Neural progenitor cell (in vitro differentiated cells): ENCODE data around the gene ATP10A. TPM values are rescaled to one million over a fixed set of nuclear protein-coding genes. Genes with fewer than 3 reads are reported as not detected.

Source experiments
- DNase-seq: peaks from one replicate; pipeline ENCODE4 v3.0.0-alpha.2; 2016; ENCODE audit warnings: low spot score
- H2AFZ ChIP-seq: fragments of 200-600 bp; sonication (generic); replicated peaks from 2 replicates; pipeline ENCODE4 v1.6.1; 2016; ENCODE audit warnings: antibody characterized with exemption
- H3F3A ChIP-seq: fragments of 200-600 bp; sonication (generic); 2 replicates; pipeline ENCODE4 v1.6.1; 2016; ENCODE audit warnings: antibody characterized with exemption, low read depth
- H3K27ac ChIP-seq: fragments of 200-600 bp; sonication (generic); 2 replicates; pipeline ENCODE4 v1.5.1; 2016; ENCODE audit warnings: mild to moderate bottlenecking
- H3K27me3 ChIP-seq: fragments of 200-600 bp; sonication (generic); 2 replicates; pipeline ENCODE4 v1.6.1; 2016; ENCODE audit warnings: mild to moderate bottlenecking, moderate library complexity
- H3K36me3 ChIP-seq: fragments of 200-600 bp; sonication (generic); 2 replicates; pipeline ENCODE4 v1.5.1; 2016
- H3K4me1 ChIP-seq: fragments of 200-600 bp; sonication (generic); 2 replicates; pipeline ENCODE4 v1.6.1; 2016; ENCODE audit warnings: mixed run types
- H3K4me2 ChIP-seq: fragments of 200-600 bp; sonication (generic); 2 replicates; pipeline ENCODE4 v1.6.1; 2016
- H3K4me3 ChIP-seq: fragments of 200-600 bp; sonication (generic); 2 replicates; pipeline ENCODE4 v1.5.1; 2016
- H3K79me2 ChIP-seq: fragments of 200-600 bp; sonication (generic); 2 replicates; pipeline ENCODE4 v1.6.1; 2016; ENCODE audit warnings: low read depth
- H3K9ac ChIP-seq: fragments of 200-600 bp; sonication (generic); 2 replicates; pipeline ENCODE4 v1.6.1; 2016
- H3K9me3 ChIP-seq: fragments of 200-600 bp; sonication (generic); 2 replicates; pipeline ENCODE4 v1.5.1; 2016; ENCODE audit warnings: low read depth
- H4K20me1 ChIP-seq: fragments of 200-600 bp; sonication (generic); 2 replicates; pipeline ENCODE4 v1.6.1; 2016; ENCODE audit warnings: low read depth
- H3K27ac Mint-ChIP-seq: 3 replicates; pipeline ENCODE4 v1.8.0; 2021; ENCODE audit warnings: mixed read lengths
- H3K27me3 Mint-ChIP-seq: 2 replicates; pipeline ENCODE4 v1.8.0; 2022; ENCODE audit warnings: low read depth, mild to moderate bottlenecking, inconsistent platforms, moderate library complexity, mixed read lengths; ENCODE audit not compliant: insufficient read depth
- H3K36me3 Mint-ChIP-seq: 3 replicates; pipeline ENCODE4 v1.8.0; 2021; ENCODE audit warnings: mixed read lengths
- H3K4me1 Mint-ChIP-seq: 3 replicates; pipeline ENCODE4 v1.8.0; 2021; ENCODE audit warnings: mixed read lengths
- H3K4me3 Mint-ChIP-seq: 3 replicates; pipeline ENCODE4 v1.8.0; 2021; ENCODE audit warnings: mild to moderate bottlenecking, moderate library complexity, mixed read lengths
- H3K9me3 Mint-ChIP-seq: 3 replicates; pipeline ENCODE4 v1.8.0; 2020; ENCODE audit warnings: mixed read lengths
- EZH2 ChIP-seq: fragments of 200-600 bp; sonication (generic); IDR thresholded peaks from 2 replicates; pipeline ENCODE4 v1.6.1; 2017; ENCODE audit warnings: antibody characterized with exemption, mild to moderate bottlenecking, moderate library complexity
- EZH2phosphoT487 ChIP-seq: fragments of 200-600 bp; sonication (generic); IDR thresholded peaks from 2 replicates; pipeline ENCODE4 v1.6.1; 2017; ENCODE audit warnings: antibody characterized with exemption
- total RNA-seq: library from RNA; depleted of rRNA; stranded (reverse); fragments of >200 nt; gene quantifications from 2 replicates; pipeline ENCODE4 v1.2.3, GENCODE V29; 2015; ENCODE audit warnings: low replicate concordance
- TF ChIP-seq, protein P1 (sequence below): fragments of 200-600 bp; sonication (generic); IDR thresholded peaks from 2 replicates; pipeline ENCODE4 v1.5.1; 2017; ENCODE audit warnings: antibody characterized with exemption, mild to moderate bottlenecking

ATP10A gene
- total RNA-seq, 1 donor from 2014 or later, result 0.32 TPM

DNA sequence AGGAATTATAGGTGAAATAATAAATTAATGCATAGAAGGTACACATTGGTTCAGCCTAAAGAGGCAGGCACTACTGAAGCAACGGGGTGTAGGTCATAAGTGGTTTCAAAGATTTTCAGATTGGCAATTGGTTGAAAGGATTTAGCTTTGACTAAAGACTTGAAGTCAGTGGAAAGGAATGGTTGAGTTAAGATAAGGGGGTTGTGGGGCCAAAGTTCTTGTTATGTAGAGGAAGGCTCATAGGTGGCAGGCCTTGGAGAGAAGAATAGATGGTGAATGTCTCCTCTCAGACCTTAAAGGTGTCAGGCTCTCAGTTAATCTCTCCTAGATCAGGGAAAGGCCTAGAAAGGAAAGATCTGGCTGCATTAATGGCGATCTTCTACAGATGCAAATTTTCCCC is 209.8 kb downstream of the ATP10A start:
- no peak overlapping the region for H3K27ac Mint-ChIP-seq
- H3K4me1 Mint-ChIP-seq, result peaks cover 11% of the 10 kb centered on the region

DNA sequence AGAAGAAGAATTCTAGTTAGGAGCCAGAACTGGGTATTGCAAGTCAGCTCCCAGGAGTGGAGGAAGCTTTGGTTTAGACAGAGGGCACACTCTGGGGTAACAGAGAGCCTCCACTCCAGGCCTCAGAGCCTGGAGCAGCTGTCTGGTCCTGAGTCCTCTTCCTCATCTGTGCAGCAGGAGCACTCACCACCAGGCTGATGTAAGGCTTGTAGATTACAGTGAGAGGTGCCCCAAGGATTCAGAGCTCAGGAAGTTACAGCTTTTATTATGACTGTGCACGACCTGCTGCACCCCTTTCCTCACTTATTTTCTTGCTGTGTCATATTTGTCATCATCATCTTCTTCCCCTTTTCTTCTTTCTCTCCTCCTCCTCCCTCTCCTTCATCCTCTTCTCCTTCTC is 210.4 kb downstream of the ATP10A start:
- DNase-seq, result no peak
- Mint-ChIP-seq H3K27ac (no peak overlapping the region), H3K4me3 (no peak overlapping the region), H3K27me3 (peaks cover 15% of the 10 kb centered on the region), H3K9me3 (peaks cover 4% of the 10 kb centered on the region), H3K36me3 (peaks cover 2% of the 10 kb centered on the region), H3K4me1 (peaks cover 7% of the 10 kb centered on the region)
- H3K36me3 ChIP-seq, result no peaks in the 10 kb centered on the region
- H3F3A ChIP-seq, result no peaks in the 10 kb centered on the region
- H3K27ac ChIP-seq, result no peak overlapping the region
- H3K9ac ChIP-seq, result no peak overlapping the region
- H3K27me3 ChIP-seq, result peaks cover 16% of the 10 kb centered on the region
- H3K4me3 ChIP-seq, result no peak overlapping the region
- no peak overlapping the region for H2AFZ ChIP-seq
- no peaks in the 10 kb centered on the region for H4K20me1 ChIP-seq
- TF ChIP-seq, protein P1, sequence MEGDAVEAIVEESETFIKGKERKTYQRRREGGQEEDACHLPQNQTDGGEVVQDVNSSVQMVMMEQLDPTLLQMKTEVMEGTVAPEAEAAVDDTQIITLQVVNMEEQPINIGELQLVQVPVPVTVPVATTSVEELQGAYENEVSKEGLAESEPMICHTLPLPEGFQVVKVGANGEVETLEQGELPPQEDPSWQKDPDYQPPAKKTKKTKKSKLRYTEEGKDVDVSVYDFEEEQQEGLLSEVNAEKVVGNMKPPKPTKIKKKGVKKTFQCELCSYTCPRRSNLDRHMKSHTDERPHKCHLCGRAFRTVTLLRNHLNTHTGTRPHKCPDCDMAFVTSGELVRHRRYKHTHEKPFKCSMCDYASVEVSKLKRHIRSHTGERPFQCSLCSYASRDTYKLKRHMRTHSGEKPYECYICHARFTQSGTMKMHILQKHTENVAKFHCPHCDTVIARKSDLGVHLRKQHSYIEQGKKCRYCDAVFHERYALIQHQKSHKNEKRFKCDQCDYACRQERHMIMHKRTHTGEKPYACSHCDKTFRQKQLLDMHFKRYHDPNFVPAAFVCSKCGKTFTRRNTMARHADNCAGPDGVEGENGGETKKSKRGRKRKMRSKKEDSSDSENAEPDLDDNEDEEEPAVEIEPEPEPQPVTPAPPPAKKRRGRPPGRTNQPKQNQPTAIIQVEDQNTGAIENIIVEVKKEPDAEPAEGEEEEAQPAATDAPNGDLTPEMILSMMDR, result no peak
- no peak for TF ChIP-seq EZH2
- TF ChIP-seq EZH2phosphoT487, result no peak
- H3K4me2 ChIP-seq, result no peak overlapping the region
- no peaks in the 10 kb centered on the region for H3K4me1 ChIP-seq
- no peaks in the 10 kb centered on the region for H3K9me3 ChIP-seq
- no peaks in the 10 kb centered on the region for H3K79me2 ChIP-seq

More for the DNA sequence above, 209.8 kb downstream of the ATP10A start:
- Histone ChIP-seq H3K79me2 (no peaks in the 10 kb centered on the region), H2AFZ (no peak overlapping the region), H3K9ac (no peak overlapping the region), H3K4me3 (no peak overlapping the region), H4K20me1 (no peaks in the 10 kb centered on the region), H3F3A (no peaks in the 10 kb centered on the region), H3K27ac (no peak overlapping the region), H3K27me3 (peaks cover 9% of the 10 kb centered on the region), H3K36me3 (no peaks in the 10 kb centered on the region), H3K9me3 (no peaks in the 10 kb centered on the region), H3K4me1 (no peaks in the 10 kb centered on the region), H3K4me2 (no peak overlapping the region)
- no peak overlapping the region for H3K4me3 Mint-ChIP-seq
- no peak for DNase-seq
- no peak for TF ChIP-seq EZH2phosphoT487
- TF ChIP-seq EZH2, result no peak
- TF ChIP-seq, protein P1, result no peak
- peaks cover 8% of the 10 kb centered on the region for H3K9me3 Mint-ChIP-seq
- peaks cover 4% of the 10 kb centered on the region for H3K36me3 Mint-ChIP-seq
- peaks cover 15% of the 10 kb centered on the region for H3K27me3 Mint-ChIP-seq

DNA sequence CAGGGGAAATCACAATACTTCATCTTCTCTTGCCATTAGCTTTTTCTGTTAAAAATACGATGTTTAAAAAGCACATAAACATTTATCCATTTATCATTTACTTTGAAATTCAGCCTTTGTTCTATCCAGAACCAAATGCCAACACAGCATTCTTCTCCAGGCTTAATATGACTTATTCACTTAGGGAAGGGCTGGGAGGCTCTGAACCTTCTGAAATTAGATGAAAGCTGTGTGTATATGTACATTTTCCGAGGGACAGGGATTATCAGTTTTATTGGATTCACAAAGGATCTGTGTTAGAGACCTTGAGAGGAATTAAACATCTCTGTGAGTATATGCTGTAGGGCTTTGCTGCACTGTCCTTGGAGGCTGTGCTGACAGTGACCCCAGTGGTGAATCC is 213.7 kb downstream of the ATP10A start:
- H3K4me3 ChIP-seq, result no peak overlapping the region

More for the DNA sequence above, 213.7 kb downstream of the ATP10A start:
- H3K4me2 ChIP-seq, result no peak overlapping the region
- H3K36me3 ChIP-seq, result no peaks in the 10 kb centered on the region
- H3K79me2 ChIP-seq, result no peaks in the 10 kb centered on the region
- H3K9me3 Mint-ChIP-seq, result no peaks in the 10 kb centered on the region
- peaks cover 45% of the 10 kb centered on the region for H3K27me3 ChIP-seq
- no peak overlapping the region for H2AFZ ChIP-seq
- TF ChIP-seq EZH2, result no peak
- TF ChIP-seq EZH2phosphoT487, result no peak
- TF ChIP-seq, protein P1, result no peak
- no peaks in the 10 kb centered on the region for H3K36me3 Mint-ChIP-seq
- H4K20me1 ChIP-seq, result no peaks in the 10 kb centered on the region
- DNase-seq, result no peak
- peaks cover 9% of the 10 kb centered on the region for H3K4me1 Mint-ChIP-seq
- no peaks in the 10 kb centered on the region for H3K9me3 ChIP-seq
- H3K27me3 Mint-ChIP-seq, result peaks cover 4% of the 10 kb centered on the region
- H3K27ac Mint-ChIP-seq, result no peak overlapping the region
- H3K27ac ChIP-seq, result no peak overlapping the region
- H3F3A ChIP-seq, result peaks cover 5% of the 10 kb centered on the region
- H3K9ac ChIP-seq, result no peak overlapping the region
- H3K4me1 ChIP-seq, result peaks cover 7% of the 10 kb centered on the region
- no peak overlapping the region for H3K4me3 Mint-ChIP-seq
